Measurements from ENCODE around the gene FOXR2.
A peak's percentile ranks its signal among the peaks of the same experiment; 100 is the strongest.

The FOXR2 gene, protein sequence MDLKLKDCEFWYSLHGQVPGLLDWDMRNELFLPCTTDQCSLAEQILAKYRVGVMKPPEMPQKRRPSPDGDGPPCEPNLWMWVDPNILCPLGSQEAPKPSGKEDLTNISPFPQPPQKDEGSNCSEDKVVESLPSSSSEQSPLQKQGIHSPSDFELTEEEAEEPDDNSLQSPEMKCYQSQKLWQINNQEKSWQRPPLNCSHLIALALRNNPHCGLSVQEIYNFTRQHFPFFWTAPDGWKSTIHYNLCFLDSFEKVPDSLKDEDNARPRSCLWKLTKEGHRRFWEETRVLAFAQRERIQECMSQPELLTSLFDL

GRCh38 chrX:55623100-55623499, at the start of gene FOXR2:
Gene FOXR2, plus strand, starts transcription at chrX:55623400. Its CDS starts 312 bp downstream, at chrX:55623712.
- no peaks in the 10 kb centered on the region for H3K4me1 Mint-ChIP-seq
- no peaks in the 10 kb centered on the region for H3K36me3 Mint-ChIP-seq (ENCODE audit: low read depth)
- no peak within 1 kb of the TSS for H3K4me3 Mint-ChIP-seq
- peaks cover 3% of the 10 kb centered on the region for H3K27me3 Mint-ChIP-seq
- no peak within 1 kb of the TSS for H3K27ac Mint-ChIP-seq
- DNase-seq: no peak
- no peak for ATAC-seq
- H3K9me3 Mint-ChIP-seq: no peaks in the 10 kb centered on the region

- ATAC-seq (no peak), DNase-seq (no peak)
- peaks cover 5% of the 10 kb centered on the region for H3K9me3 Mint-ChIP-seq
- no peak overlapping the region for H3K27ac Mint-ChIP-seq
- no peaks in the 10 kb centered on the region for H3K4me1 Mint-ChIP-seq
- H3K36me3 Mint-ChIP-seq (ENCODE audit: low read depth): peaks cover 2% of the 10 kb centered on the region
- no peak overlapping the region for H3K4me3 Mint-ChIP-seq
- no peaks in the 10 kb centered on the region for H3K27me3 Mint-ChIP-seq
Measured at GRCh38 chrX:55579115-55579514, 44.1 kb upstream of the FOXR2 start.

DNA sequence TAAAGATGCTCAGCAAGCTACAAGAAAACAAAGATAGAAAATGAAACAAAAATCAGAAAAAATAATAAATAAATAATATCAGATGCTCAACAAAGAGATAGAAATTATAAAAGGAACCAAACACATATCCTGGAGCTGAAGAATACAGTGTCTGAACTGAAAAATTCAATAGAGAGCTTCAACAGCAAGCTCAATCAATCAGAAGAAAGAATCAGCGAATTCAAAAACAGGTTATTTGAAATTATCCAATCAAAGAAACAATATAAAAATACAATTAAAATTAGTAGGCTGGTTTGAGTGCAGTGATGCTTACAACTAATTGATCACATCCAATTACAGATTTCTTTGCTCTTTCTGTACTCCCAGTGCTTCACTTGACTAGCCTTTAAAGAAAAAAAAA, 40.8 kb upstream of the FOXR2 start:
- Mint-ChIP-seq H3K27me3 (no peaks in the 10 kb centered on the region), H3K9me3 (peaks cover 5% of the 10 kb centered on the region), H3K27ac (no peak overlapping the region), H3K4me3 (no peak overlapping the region), H3K4me1 (no peaks in the 10 kb centered on the region), H3K36me3 (ENCODE audit: low read depth) (peaks cover 2% of the 10 kb centered on the region)
- no peak for ATAC-seq
- no peak for DNase-seq

DNA sequence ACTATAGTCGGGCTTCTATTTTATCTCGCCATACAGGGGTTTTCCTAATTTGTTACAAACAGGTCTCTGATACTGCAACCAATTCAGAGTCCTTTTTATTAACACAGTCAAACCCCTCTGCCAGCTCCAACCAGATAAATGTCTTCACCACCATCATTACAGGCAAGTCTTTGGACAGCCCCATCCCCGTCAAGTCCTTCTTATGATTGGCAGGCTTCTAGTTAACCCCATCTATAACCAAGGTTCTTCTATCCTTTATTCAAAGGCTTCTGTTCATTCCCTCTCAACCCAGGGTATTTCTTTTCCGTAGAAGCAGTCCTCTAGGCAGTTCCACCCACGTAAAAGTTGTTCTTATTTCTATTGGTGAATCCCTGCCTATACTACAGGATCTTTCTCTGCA, 29.9 kb upstream of the FOXR2 start:
- ATAC-seq (no peak), DNase-seq (no peak)
- no peaks in the 10 kb centered on the region for H3K4me1 Mint-ChIP-seq
- no peaks in the 10 kb centered on the region for H3K27me3 Mint-ChIP-seq
- no peaks in the 10 kb centered on the region for H3K36me3 Mint-ChIP-seq (ENCODE audit: low read depth)
- H3K27ac Mint-ChIP-seq: no peak overlapping the region
- H3K4me3 Mint-ChIP-seq: no peak overlapping the region
- no peaks in the 10 kb centered on the region for H3K9me3 Mint-ChIP-seq

- Mint-ChIP-seq H3K27ac (no peak overlapping the region), H3K27me3 (no peaks in the 10 kb centered on the region), H3K4me1 (no peaks in the 10 kb centered on the region), H3K9me3 (no peaks in the 10 kb centered on the region), H3K36me3 (ENCODE audit: low read depth) (no peaks in the 10 kb centered on the region), H3K4me3 (no peak overlapping the region)
- no peak for DNase-seq
- no peak for ATAC-seq
Measured at GRCh38 chrX:55593756-55594257, 29.4 kb upstream of the FOXR2 start.

DNA sequence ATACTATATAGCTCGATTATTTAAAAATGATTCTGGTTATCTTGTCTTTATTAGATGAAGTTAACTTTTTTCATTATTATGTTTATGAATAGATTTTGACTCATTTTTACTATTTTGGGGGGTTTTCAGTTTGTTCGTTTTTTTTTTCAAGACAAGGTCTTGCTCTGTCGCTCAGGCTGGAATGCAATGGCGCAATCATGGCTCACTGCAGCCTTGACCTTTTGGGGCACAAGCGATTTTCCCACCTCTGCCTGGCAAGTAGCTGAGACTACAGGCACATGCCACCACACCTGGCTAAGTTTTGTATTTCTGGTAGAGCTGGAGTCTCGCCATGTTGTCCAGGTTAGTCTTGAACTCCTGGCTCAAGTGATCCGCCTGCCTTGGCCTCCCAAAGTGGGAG, 24.9 kb upstream of the FOXR2 start:
- no peak for DNase-seq

GRCh38 chrX:55619547-55619946, 3.7 kb upstream of the FOXR2 start:
- Mint-ChIP-seq H3K27ac (no peak overlapping the region), H3K9me3 (no peaks in the 10 kb centered on the region), H3K4me1 (no peaks in the 10 kb centered on the region), H3K4me3 (no peak overlapping the region), H3K36me3 (ENCODE audit: low read depth) (no peaks in the 10 kb centered on the region), H3K27me3 (peaks cover 2% of the 10 kb centered on the region)
- ATAC-seq (no peak), DNase-seq (no peak)

More for the DNA sequence above, 24.9 kb upstream of the FOXR2 start:
- Mint-ChIP-seq H3K9me3 (no peaks in the 10 kb centered on the region), H3K4me3 (no peak overlapping the region), H3K27ac (no peak overlapping the region), H3K4me1 (no peaks in the 10 kb centered on the region), H3K36me3 (ENCODE audit: low read depth) (no peaks in the 10 kb centered on the region), H3K27me3 (peaks cover 2% of the 10 kb centered on the region)
- ATAC-seq: no peak

DNA sequence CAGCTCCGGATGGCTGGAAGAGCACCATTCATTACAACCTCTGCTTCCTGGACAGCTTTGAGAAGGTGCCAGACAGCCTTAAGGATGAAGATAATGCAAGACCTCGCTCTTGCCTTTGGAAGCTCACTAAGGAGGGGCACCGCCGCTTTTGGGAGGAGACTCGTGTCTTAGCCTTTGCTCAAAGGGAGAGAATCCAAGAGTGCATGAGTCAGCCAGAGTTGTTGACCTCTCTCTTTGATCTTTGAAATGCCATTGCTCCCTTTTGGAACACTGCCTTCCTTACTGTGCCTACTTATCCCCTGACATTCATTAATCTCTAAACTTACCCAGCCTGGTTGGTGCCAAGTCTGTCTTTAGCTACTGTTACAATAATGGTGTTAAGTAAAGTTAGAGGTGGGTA, 1.2 kb downstream of the FOXR2 start:
- no peak overlapping the region for H3K27ac Mint-ChIP-seq

DNA sequence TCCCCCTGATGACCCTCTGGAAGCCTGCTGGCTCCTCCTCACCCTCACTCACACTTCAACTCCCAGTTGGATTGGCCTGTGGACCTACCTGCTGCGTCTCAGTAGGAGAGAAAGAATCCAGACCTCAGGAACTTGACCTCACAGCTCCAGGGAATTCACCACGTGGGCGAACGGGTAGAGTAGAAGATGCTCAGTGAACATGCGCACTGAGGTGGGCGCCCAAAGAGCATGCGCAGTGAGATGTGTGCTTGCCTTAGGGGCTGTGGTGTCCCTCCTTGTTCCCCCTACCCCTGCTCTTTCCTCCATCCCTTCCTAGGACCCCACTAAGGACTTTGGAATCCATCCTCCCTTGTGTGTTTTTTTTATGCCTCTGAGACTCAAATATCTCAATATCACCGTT, 12.9 kb downstream of the FOXR2 start:
- H3K27me3 Mint-ChIP-seq: no peaks in the 10 kb centered on the region
- H3K4me3 Mint-ChIP-seq: no peak overlapping the region
- H3K4me1 Mint-ChIP-seq: no peaks in the 10 kb centered on the region
- no peak for ATAC-seq
- H3K27ac Mint-ChIP-seq: no peak overlapping the region
- H3K36me3 Mint-ChIP-seq (ENCODE audit: low read depth): no peaks in the 10 kb centered on the region
- no peaks in the 10 kb centered on the region for H3K9me3 Mint-ChIP-seq
- DNase-seq: no peak

More for the DNA sequence above, 1.2 kb downstream of the FOXR2 start:
- ATAC-seq (no peak), DNase-seq (no peak)
- Mint-ChIP-seq H3K4me1 (no peaks in the 10 kb centered on the region), H3K9me3 (no peaks in the 10 kb centered on the region), H3K27me3 (peaks cover 3% of the 10 kb centered on the region), H3K36me3 (ENCODE audit: low read depth) (no peaks in the 10 kb centered on the region), H3K4me3 (no peak overlapping the region)

DNA sequence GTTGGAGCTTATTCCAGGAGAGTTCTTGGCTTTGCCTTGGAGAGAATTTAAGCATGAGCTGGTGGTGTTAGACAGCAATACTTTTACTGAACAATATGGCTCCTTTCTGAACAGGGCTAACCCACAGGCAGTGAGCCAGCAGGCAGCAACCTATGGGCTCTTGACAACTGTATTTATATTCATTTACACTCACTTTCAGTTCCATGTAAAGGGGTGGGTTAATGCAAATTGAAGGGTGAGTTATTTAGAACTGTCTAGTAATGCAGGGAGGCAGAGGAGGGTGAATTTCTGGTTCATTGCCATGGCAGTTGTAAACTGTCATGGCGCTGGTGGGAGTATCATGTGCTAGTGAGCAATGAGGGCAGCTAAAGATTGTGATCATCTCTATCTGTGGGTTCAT, 15.7 kb downstream of the FOXR2 start:
- no peaks in the 10 kb centered on the region for H3K4me1 Mint-ChIP-seq
- DNase-seq (no peak), ATAC-seq (no peak)
- H3K36me3 Mint-ChIP-seq (ENCODE audit: low read depth): no peaks in the 10 kb centered on the region
- H3K27ac Mint-ChIP-seq: no peak overlapping the region
- no peak overlapping the region for H3K4me3 Mint-ChIP-seq
- H3K27me3 Mint-ChIP-seq: no peaks in the 10 kb centered on the region
- no peaks in the 10 kb centered on the region for H3K9me3 Mint-ChIP-seq

DNA sequence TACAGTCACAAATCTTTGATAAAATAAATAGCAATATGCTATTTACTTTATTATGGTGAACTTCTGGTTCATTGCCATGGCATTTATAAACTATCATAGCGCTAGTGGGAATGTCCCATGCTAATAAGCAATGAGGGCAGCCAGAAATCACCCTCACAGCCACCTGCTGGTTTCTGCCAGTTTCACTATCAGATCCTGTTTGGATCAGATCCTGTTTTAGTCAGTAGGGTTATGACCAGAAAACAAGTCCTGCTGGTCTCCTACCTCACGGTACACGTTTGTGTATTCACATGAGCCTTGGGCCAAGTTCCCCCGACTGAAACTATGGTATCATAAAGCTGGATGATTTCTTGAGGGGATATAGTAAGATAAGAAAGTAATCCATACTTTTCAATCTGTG, 17.7 kb downstream of the FOXR2 start:
- no peak overlapping the region for H3K27ac Mint-ChIP-seq
- DNase-seq (no peak), ATAC-seq (no peak)
- H3K27me3 Mint-ChIP-seq: no peaks in the 10 kb centered on the region
- H3K9me3 Mint-ChIP-seq: no peaks in the 10 kb centered on the region
- H3K4me1 Mint-ChIP-seq: no peaks in the 10 kb centered on the region
- no peaks in the 10 kb centered on the region for H3K36me3 Mint-ChIP-seq (ENCODE audit: low read depth)
- no peak overlapping the region for H3K4me3 Mint-ChIP-seq

DNA sequence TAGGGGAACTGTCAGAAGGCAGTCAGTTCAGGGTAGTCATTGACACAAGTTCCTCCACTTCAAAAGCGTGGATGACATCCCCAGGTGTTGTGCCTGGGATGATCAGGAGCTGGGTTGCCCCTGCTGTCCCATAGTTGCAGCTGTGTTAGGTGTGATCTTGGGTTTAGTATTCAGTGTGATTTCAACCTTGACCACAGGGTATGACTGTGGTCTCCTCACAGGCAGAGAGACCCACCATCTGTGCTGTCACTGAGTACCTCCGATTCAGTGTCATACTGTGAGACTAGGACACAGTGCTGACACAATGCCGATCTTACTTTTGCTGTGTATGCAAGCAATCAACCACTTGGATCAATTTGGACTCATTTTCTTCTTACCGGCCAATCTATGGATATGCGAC, 25.2 kb downstream of the FOXR2 start:
- no peaks in the 10 kb centered on the region for H3K9me3 Mint-ChIP-seq
- ATAC-seq (peak; percentile 28), DNase-seq (no peak)
- no peaks in the 10 kb centered on the region for H3K27me3 Mint-ChIP-seq
- H3K27ac Mint-ChIP-seq: no peak overlapping the region
- no peaks in the 10 kb centered on the region for H3K36me3 Mint-ChIP-seq (ENCODE audit: low read depth)
- no peak overlapping the region for H3K4me3 Mint-ChIP-seq
- no peaks in the 10 kb centered on the region for H3K4me1 Mint-ChIP-seq

DNA sequence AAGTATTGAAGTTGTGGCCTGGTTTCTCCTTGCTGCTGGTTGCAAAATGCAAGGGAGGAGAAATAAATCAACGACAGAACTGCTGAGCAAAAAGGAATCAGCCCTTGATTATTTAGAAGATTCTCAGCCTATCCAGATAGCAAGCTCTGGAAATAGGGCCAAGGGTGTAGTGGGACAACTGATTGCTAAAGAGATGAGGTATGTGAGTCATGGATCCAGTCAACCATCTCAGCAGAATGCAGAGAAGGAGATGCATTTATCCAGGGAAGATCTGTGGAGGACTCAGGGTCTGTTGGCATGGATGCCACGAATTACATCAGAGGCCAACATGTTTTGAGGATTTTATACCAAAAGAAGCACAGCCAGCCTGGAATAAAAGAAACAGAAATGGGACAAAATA, 36.7 kb downstream of the FOXR2 start:
- DNase-seq (no peak), ATAC-seq (no peak)
- H3K27ac Mint-ChIP-seq: no peak overlapping the region

GRCh38 chrX:55663584-55663983, 40.4 kb downstream of the FOXR2 start:
- ATAC-seq (no peak), DNase-seq (no peak)
- Mint-ChIP-seq H3K27me3 (no peaks in the 10 kb centered on the region), H3K4me3 (no peak overlapping the region), H3K27ac (no peak overlapping the region), H3K36me3 (ENCODE audit: low read depth) (no peaks in the 10 kb centered on the region), H3K4me1 (no peaks in the 10 kb centered on the region), H3K9me3 (no peaks in the 10 kb centered on the region)

More for the DNA sequence above, 36.7 kb downstream of the FOXR2 start:
- no peaks in the 10 kb centered on the region for H3K27me3 Mint-ChIP-seq
- H3K4me3 Mint-ChIP-seq: no peak overlapping the region
- H3K9me3 Mint-ChIP-seq: no peaks in the 10 kb centered on the region
- no peaks in the 10 kb centered on the region for H3K4me1 Mint-ChIP-seq
- H3K36me3 Mint-ChIP-seq (ENCODE audit: low read depth): no peaks in the 10 kb centered on the region

- no peak overlapping the region for H3K27ac Mint-ChIP-seq
- DNase-seq: no peak
- ATAC-seq: no peak
- no peaks in the 10 kb centered on the region for H3K4me1 Mint-ChIP-seq
- peaks cover 4% of the 10 kb centered on the region for H3K9me3 Mint-ChIP-seq
- no peaks in the 10 kb centered on the region for H3K36me3 Mint-ChIP-seq (ENCODE audit: low read depth)
- H3K4me3 Mint-ChIP-seq: no peak overlapping the region
- no peaks in the 10 kb centered on the region for H3K27me3 Mint-ChIP-seq
Measured at GRCh38 chrX:55668084-55668483, 44.9 kb downstream of the FOXR2 start.
